Thyroid gland (tissue), 4 donors: ENCODE measurements around the gene GGCX.
"Not testable (repeated sequence)": the region's sequence is repeated elsewhere in the genome, so short reads cannot be mapped to it uniquely, and the experiment has no call there.

Experiments used
- POLR2A ChIP-seq, 2 donors: fragments of 450-650 bp; IDR thresholded peaks; one replicate each; pipeline ENCODE4 v1.6.1; 2017; ENCODE audit warnings: antibody characterized with exemption in 2 of 2, mild to moderate bottlenecking in 2 of 2, moderate library complexity in 1 of 2
- TF ChIP-seq, protein P1 (sequence below), 6 experiments: fragments of 200-600 bp in 3 of 6; fragments of 450-650 bp in 3 of 6; sonication (generic) in 3 of 6; IDR thresholded peaks; one replicate each; pipeline ENCODE4 v1.5.1; 2016 to 2019; ENCODE audit warnings: antibody characterized with exemption in 6 of 6, mild to moderate bottlenecking in 2 of 6, inconsistent platforms in 1 of 6, moderate library complexity in 1 of 6

DNA sequence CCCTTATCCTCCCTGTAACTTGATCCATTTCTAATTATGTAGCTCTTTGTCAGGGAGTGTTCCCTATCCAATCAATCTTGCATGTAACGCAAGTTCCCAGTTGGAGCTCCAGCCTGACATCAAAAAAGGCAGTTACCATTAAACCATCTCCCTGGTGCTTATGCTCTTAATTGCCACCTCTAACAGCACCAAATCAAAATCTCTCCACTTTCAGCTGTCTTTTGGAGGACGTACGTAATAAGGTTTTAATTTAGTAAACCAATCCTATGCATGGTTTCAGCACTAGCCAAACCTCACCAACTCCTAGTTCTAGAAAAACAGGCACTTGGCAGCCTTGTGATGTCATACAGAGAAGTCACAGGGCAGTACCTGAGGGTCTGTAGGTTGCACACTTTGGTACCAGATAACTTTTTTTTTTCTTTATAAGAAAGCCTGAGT lies 17.0 kb downstream of the GGCX start:
- TF ChIP-seq, protein P1, sequence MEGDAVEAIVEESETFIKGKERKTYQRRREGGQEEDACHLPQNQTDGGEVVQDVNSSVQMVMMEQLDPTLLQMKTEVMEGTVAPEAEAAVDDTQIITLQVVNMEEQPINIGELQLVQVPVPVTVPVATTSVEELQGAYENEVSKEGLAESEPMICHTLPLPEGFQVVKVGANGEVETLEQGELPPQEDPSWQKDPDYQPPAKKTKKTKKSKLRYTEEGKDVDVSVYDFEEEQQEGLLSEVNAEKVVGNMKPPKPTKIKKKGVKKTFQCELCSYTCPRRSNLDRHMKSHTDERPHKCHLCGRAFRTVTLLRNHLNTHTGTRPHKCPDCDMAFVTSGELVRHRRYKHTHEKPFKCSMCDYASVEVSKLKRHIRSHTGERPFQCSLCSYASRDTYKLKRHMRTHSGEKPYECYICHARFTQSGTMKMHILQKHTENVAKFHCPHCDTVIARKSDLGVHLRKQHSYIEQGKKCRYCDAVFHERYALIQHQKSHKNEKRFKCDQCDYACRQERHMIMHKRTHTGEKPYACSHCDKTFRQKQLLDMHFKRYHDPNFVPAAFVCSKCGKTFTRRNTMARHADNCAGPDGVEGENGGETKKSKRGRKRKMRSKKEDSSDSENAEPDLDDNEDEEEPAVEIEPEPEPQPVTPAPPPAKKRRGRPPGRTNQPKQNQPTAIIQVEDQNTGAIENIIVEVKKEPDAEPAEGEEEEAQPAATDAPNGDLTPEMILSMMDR (IDR thresholded peaks at IDR 0.05), result not testable (repeated sequence)
- TF ChIP-seq POLR2A (IDR thresholded peaks at IDR 0.05), result not testable (repeated sequence)
